Dendritic cell treated with granulocyte-macrophage colony-stimulating factor and Interleukin-4, amounts not matched to agents 40 ng/mL and 50 ng/mL, for 4 days (primary cell): ENCODE results near the gene CDH22.

ENCODE experiments used
- H3K27ac Mint-ChIP-seq: one replicate; pipeline ENCODE4 v1.8.0; 2022; ENCODE audit warnings: mild to moderate bottlenecking, mixed read lengths
- H3K27me3 Mint-ChIP-seq: one replicate; pipeline ENCODE4 v1.8.0; 2022; ENCODE audit warnings: mild to moderate bottlenecking, mixed read lengths
- H3K36me3 Mint-ChIP-seq: one replicate; pipeline ENCODE4 v1.8.0; 2022; ENCODE audit warnings: low read depth, mixed read lengths
- H3K4me1 Mint-ChIP-seq: one replicate; pipeline ENCODE4 v1.8.0; 2022; ENCODE audit warnings: low read depth, mixed read lengths
- H3K4me3 Mint-ChIP-seq: one replicate; pipeline ENCODE4 v1.8.0; 2022; ENCODE audit warnings: mild to moderate bottlenecking, moderate library complexity, mixed read lengths
- H3K9me3 Mint-ChIP-seq: one replicate; pipeline ENCODE4 v1.8.0; 2022; ENCODE audit warnings: mixed read lengths
- intact Hi-C: fragments of 100-400 bp; cut with micrococcal nuclease; formaldehyde crosslinking; loops from one replicate; pipeline ENCODE4 v1.15.0; 2022

CDH22 gene

DNA sequence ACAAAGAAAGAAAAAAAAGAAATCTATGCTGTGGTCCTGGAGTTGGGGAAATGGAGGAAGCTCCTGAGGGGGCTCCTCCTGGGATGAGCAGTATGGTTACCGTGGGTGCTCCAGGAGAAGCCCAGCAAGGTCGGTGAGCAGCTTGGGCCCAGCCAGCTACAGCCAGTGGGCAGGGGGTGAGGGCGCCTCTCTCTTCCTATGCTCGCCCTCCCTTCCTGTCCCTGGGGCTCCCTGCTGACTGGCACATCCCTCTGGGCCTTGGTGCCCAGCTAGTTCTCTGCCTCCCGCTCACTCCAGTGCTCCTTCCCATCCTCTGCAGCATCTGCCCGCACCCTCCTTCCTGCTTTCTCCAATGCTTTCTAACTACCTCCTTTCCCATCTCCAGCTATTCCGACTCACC is 173.6 kb downstream of the CDH22 start:
- Mint-ChIP-seq H3K27me3 (peaks cover 50% of the 10 kb centered on the region), H3K36me3 (no peaks in the 10 kb centered on the region), H3K4me1 (peaks cover 26% of the 10 kb centered on the region), H3K27ac (no peak overlapping the region), H3K4me3 (no peak overlapping the region), H3K9me3 (no peaks in the 10 kb centered on the region)
- intact Hi-C loops, result loop anchor here (5.0 kb wide), 1 partner anchor 118 kb away; no protein-coding TSS in a partner anchor

DNA sequence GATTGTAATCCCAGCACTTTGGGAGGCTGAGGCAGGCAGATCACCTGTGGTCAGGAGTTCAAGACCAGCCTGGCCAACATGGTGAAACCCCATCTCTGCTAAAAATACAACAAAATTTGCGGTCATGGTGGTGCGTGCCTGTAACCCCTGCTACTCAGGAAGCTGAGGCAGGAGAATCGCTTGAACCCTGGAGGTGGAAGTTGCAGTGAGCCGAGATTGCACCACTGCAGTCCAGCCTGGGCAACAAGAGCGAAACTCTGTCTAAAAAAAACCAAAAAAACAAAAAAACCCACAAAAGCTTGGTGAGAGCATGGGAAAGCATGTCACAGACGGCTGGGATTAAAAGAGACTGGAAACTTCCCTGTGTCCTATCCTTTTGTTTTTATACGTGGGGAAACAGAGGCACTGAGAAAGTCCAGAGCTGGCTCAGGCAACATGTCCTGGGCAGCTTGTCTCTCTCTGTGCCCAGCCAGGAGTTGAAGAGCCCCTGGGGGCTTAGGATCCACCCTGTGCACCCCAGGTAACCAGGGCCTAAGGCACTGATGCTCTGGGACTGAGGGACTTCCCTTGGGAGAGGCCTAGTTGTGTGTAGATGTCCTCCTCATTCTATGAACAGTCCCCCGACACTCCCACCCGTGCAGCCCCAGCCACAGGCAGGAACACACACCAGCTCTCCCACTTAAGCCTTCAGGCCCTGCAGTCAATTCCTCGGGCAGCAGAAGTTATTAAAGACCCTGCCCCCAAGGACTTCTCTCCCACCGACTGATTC is 174.2 kb downstream of the CDH22 start:
- no peak overlapping the region for H3K4me3 Mint-ChIP-seq
- H3K36me3 Mint-ChIP-seq, result peaks cover 4% of the 10 kb centered on the region
- H3K27ac Mint-ChIP-seq, result no peak overlapping the region
- intact Hi-C loops, result loop anchor here (2.0 to 5.0 kb wide), 4 partner anchors 118 to 305 kb away; no protein-coding TSS in a partner anchor
- no peaks in the 10 kb centered on the region for H3K9me3 Mint-ChIP-seq
- H3K4me1 Mint-ChIP-seq, result peaks cover 28% of the 10 kb centered on the region
- peaks cover 46% of the 10 kb centered on the region for H3K27me3 Mint-ChIP-seq

DNA sequence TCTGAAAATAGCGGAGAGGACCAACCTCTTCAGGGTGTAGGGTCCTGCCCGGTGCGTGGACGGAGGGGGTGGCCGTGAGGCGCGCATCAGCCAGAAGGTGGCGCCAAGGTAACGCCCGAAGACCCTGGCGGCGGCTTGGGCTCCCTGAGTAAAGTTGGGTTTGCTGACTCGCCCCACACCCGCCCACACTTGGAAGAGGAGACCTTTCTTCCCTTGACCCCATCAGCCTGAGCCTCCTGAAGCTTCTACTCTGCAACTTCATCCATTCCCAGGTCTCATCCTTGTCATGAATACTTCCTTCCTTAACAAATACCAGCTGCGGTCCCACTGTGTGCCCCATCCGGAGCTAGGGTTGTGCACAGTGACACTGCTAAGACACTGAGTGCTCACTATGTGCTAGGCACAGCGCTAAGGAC is 175.6 kb downstream of the CDH22 start:
- Mint-ChIP-seq H3K27me3 (peaks cover 40% of the 10 kb centered on the region), H3K9me3 (no peaks in the 10 kb centered on the region), H3K36me3 (peaks cover 18% of the 10 kb centered on the region), H3K27ac (no peak overlapping the region), H3K4me3 (no peak overlapping the region), H3K4me1 (peaks cover 37% of the 10 kb centered on the region)
- intact Hi-C loops, result loop anchor here (2.0 to 5.0 kb wide), 4 partner anchors 120 to 306 kb away; no protein-coding TSS in a partner anchor

DNA sequence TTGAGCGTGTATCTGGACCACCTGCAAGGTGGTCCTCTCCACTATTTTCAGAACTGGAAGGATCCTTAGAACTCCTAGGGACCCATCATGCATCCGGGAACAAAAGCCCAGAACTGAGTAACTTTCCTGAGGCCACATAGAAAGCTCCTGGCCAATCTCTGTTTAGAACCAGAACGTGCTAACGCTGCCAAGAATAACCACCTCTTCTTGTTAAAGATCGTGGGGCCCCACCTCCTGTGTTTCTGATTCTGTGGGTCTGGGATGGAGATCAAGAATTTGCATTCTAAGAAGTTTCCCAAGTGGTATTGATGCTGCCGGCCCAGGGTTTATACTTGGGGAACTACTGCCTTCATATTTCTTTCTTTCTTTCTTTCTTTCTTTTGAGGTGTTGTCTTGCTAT is 176.9 kb downstream of the CDH22 start:
- intact Hi-C loops, result loop anchor here (5.0 kb wide), 1 partner anchor 121 kb away; no protein-coding TSS in a partner anchor
- Mint-ChIP-seq H3K4me1 (peaks cover 40% of the 10 kb centered on the region), H3K27ac (no peak overlapping the region), H3K27me3 (peaks cover 38% of the 10 kb centered on the region), H3K4me3 (no peak overlapping the region), H3K9me3 (no peaks in the 10 kb centered on the region), H3K36me3 (peaks cover 31% of the 10 kb centered on the region)

DNA sequence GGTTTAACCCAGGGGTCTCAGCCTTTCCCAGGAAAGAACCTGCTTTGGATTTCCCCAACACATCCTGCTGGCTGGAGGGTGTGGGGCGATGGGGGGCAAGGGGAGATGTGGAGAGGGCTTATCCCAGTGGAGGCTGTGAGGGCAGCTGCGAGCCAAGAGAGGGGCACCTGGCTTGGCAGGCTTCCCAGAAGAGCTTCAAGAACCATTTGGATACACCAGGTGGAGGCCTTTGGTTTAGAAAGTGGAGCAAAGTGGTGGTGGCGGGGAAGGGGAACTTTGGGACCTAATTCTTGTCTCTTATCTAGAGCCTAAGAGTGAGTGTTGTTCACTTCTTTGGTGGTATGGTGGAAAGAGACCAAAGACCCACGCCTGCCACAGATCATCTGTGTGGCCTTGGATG is 177.8 kb downstream of the CDH22 start:
- intact Hi-C loops, result loop anchor here (5.0 kb wide), 1 partner anchor 122 kb away; no protein-coding TSS in a partner anchor
- Mint-ChIP-seq H3K27me3 (peaks cover 30% of the 10 kb centered on the region), H3K9me3 (no peaks in the 10 kb centered on the region), H3K36me3 (peaks cover 39% of the 10 kb centered on the region), H3K27ac (no peak overlapping the region), H3K4me3 (no peak overlapping the region), H3K4me1 (peaks cover 43% of the 10 kb centered on the region)

DNA sequence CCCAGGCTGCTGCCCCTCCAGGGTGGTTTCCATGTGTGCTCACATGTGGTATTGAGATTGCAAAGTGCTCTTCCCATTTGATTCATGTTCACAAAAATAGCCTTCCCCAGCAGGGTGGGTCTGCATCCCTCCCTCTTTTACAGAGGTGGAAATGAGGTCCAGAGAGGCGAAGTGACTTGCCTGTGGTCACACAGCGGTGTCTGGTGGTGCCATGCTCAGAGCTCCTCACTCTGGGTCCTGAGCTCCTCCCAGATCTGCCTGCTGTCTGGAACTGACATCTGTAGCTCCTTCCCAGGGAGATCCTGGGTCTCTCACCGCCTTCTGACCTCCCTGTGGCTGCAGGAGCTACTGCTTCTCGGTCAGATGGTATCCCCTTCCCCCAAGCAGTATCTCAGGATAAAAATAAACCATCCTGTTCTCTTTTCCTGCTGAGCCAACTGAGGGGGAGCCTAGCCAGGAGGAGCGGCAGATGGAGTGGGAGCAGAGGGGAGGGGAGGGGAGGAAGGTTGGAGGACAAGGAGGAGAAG is 178.3 kb downstream of the CDH22 start:
- Mint-ChIP-seq H3K9me3 (no peaks in the 10 kb centered on the region), H3K27me3 (peaks cover 28% of the 10 kb centered on the region), H3K36me3 (peaks cover 45% of the 10 kb centered on the region), H3K27ac (no peak overlapping the region), H3K4me3 (no peak overlapping the region), H3K4me1 (peaks cover 43% of the 10 kb centered on the region)
- intact Hi-C loops, result loop anchor here (5.0 kb wide), 1 partner anchor 122 kb away; no protein-coding TSS in a partner anchor

DNA sequence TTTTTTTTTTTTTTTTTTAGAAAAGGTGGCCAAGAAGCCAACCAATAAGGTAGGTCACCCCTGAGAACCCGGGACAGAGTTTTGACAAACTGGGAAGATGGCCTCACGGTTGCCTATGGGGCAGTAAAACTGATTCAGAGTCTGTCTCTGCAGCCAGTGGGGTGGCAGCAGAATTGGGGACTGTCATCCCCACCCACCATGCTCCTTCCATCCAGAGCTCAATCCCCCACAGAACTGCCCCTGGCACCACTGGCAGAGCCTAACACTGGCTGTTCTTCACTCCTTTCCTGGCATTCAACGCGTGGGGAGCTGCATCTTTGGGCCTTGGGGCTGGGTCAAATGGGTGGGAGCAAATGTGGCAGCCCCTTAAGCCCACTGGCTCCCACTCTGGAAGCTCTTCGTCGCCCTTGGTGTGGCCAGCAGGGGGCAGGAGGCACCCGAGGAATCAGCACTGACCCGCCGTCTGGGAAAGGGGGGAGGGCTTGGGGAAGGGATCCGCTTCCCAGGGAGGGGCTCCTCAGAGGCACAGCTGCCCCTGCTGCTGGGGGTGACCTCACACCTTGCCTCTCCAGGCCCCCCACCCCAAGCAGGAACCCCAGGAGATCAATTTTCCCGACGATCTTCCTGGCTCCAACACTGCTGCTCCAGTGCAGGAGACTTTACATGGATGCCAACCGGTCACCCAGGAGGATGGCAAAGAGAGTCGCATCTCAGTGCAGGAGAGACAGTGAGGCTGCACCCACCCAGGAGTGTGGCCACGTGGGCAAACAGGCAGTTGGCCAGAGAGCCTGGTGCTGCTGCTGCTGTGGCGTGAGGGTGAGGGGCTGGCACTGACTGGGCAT is 179.8 kb downstream of the CDH22 start:
- intact Hi-C loops, result no loop called here
- H3K9me3 Mint-ChIP-seq, result no peaks in the 10 kb centered on the region
- peaks cover 60% of the 10 kb centered on the region for H3K36me3 Mint-ChIP-seq
- no peak overlapping the region for H3K27ac Mint-ChIP-seq
- H3K4me1 Mint-ChIP-seq, result peaks cover 47% of the 10 kb centered on the region
- no peak overlapping the region for H3K4me3 Mint-ChIP-seq
- H3K27me3 Mint-ChIP-seq, result peaks cover 21% of the 10 kb centered on the region

DNA sequence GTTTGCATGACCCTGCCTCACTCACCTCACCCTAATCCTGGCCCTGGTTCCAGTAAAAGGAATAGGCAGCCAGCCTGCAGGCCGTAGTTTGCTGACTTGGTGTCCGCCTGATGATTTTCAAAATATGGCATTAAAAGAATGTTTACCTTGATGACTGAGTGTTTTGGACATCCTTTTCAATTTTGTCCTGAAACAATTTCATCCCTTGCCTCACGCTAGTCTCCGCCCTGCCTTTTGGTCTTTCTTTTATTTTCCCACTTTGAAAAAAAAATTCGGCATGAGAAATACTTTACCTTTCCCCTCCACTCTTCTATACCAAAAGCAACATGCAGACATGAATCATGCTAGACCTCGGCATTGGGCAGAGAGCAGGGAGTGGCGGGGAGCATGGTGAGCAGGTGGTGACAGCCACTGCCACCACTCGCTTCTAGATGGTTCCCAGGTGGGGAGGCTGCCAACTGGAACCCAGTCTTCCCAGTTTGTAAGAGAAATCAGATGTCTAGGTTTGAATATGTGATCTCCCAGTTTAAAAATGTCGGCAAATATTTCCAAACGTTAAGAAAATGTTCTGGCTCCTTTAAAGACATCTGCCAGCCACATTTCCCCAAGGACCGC is 180.8 kb downstream of the CDH22 start:
- H3K27me3 Mint-ChIP-seq, result peaks cover 14% of the 10 kb centered on the region
- H3K9me3 Mint-ChIP-seq, result no peaks in the 10 kb centered on the region
- H3K4me1 Mint-ChIP-seq, result peaks cover 48% of the 10 kb centered on the region

DNA sequence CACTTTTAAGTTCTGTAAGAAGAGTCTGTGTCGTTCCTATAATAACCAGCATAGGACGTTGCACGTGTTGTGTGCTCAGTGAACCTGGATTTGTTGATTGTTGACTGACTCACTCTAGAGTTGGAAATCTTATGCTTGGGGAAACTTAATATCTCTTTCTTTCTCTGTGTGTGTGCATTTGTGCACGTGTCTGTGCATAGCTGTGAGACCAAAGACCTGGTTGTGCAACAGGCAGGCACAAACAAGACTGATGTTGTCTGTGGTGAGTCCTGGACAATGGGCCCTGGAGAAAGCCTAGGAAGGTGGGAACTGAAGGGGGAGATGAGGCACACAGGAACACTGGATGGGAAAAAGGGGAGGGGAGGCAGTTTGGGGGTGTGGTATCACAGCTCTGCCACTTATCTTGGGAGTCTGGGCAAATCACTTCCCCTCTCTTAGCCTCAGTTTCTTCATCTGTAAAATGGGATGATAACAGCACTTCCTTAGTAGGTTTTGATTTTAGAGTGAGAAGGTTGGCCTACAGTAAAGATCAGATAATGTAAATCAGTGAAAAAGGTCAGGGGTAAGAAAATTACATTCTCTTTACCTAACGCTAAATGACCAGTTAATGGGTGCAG is 181.8 kb downstream of the CDH22 start:
- Mint-ChIP-seq H3K36me3 (peaks cover 79% of the 10 kb centered on the region), H3K9me3 (no peaks in the 10 kb centered on the region), H3K4me3 (no peak overlapping the region), H3K27me3 (peaks cover 8% of the 10 kb centered on the region), H3K4me1 (peaks cover 52% of the 10 kb centered on the region), H3K27ac (no peak overlapping the region)
- intact Hi-C loops, result no loop called here

More for the DNA sequence above, 180.8 kb downstream of the CDH22 start:
- Mint-ChIP-seq H3K4me3 (no peak overlapping the region), H3K27ac (no peak overlapping the region), H3K36me3 (peaks cover 70% of the 10 kb centered on the region)
- intact Hi-C loops, result no loop called here
